NCI-H146 treated with DMSO at 0.1 percent for 48 hours (cell line): Measurements from ENCODE around the gene RESP18.

Experiments
- DNase-seq: peaks from one replicate; lab custom pipeline; 2025; ENCODE audit not compliant: unreplicated experiment; lab: John Stamatoyannopoulos, UW

Gene RESP18

GRCh38 chr2:219332542-219332941, at the start of gene RESP18:
Gene RESP18 (minus strand): TSS chr2:219332744.
- DNase-seq: no peak

- DNase-seq: no peak
These were observed 48.9 kb upstream of the RESP18 start for GRCh38 chr2:219381448-219381847.

- DNase-seq: no peak
These were observed 48.4 kb upstream of the RESP18 start for GRCh38 chr2:219380926-219381325.

- DNase-seq: no peak
These were observed 45.8 kb upstream of the RESP18 start for GRCh38 chr2:219378163-219378851.

DNA sequence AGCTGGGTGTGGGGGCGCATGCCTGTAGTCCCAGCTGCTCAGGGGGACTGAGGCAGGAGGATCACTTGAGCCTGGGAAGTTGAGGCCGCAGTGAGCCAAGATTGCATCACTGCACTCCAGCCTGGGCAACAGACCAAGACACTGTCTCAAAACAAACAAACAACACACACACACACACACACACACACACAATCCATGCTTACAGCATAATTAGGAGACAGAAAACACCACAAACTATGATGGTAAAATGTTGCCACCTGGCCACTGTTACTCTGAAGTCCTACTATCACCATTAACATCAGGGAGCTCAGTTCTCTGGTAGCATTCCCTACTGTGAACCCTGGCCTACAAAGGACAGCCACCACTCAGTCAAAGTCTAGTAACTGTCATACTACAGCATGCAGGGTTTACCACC, 36.9 kb upstream of the RESP18 start:
- no peak for DNase-seq

- no peak for DNase-seq
These were observed 36.2 kb upstream of the RESP18 start for GRCh38 chr2:219368690-219369191.

GRCh38 chr2:219362524-219363164, 30.1 kb upstream of the RESP18 start:
- no peak for DNase-seq

DNA sequence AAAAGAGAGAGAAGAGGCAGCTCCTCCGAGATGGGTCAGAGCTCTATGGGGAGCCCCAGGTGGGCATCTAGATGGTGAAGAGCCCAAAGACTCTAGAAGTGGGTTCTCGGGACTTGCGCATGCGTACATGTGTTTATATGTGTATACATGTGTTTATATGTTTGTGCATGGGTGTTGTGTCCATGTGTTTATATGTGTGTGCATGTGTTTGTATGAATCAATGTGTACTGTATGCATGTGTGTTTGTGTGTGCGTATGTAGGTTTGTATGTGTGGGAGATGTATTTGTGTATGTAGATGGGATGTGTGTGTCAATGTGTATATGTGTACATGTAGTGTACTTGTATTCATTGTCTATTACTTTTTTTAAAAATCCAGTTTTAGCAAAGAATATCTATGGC, 29.5 kb upstream of the RESP18 start:
- DNase-seq: no peak

- no peak for DNase-seq
These were observed 25.9 kb upstream of the RESP18 start for GRCh38 chr2:219358170-219359075.

DNA sequence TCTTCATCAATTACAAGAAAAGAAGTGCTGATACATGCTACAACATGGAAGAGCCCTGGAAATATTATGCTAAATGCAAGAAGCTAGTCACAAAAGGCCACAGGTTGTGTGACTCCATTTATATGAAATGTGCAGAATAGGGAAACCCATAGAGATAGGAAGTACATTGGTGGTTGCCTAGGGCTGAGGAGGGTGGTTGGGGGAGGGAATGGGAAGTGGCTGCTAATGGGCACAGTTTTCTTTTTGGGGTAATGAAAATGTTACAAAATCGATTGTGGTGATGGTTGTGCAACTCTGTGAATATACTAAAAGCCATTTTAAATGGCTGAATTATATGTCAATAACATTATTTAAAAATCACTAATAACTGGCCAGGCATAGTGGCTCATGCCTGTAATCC, 24.3 kb upstream of the RESP18 start:
- no peak for DNase-seq

- no peak for DNase-seq
These were observed 22.0 kb upstream of the RESP18 start for GRCh38 chr2:219354582-219354981.

DNA sequence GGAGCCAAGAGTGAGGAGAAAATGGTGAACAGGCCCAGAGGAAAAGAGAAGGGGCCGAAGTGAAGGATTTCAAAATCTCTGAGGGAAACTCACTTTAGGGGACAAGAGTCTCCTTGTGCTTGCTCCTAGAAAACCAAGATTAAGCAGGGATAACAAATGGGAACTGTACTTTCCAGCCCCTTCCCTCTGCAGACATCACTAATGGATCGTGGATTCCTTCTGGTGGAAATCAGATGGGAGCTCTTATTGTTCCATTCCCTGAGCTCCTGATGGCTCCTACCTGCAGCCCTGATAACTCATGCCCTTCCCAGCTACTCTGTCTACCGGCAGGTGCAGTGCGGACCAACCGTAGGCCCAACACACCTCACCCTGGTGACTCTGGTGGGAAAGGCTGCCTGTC, 20.6 kb upstream of the RESP18 start:
- no peak for DNase-seq

DNA sequence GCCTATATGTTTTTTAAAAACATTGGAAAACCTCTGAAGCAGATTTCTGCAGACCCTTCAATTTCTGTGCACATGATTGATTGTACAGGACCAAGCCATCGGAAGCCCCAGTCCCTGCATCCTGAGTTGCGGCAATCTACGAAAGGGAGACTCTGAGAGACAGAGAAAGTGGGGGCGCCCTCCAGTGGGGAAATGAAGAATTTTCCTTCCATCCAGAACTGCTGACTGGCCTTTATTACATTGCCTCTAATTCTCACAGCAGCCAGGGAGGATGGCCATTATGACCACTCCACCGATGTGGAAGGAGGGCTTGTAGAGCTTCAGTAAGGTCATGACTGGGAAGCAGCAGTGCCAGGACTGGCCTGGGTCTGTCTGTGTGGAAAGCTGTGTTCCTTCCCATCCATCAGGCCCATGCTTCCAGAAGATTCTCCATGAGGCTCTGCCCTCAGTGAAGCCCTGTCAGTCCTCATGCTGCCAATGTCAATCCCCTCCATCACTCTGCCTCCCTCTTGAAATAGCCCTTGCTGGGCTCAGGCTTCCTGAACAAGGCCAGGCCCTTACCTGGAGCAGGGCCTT, 20.0 kb upstream of the RESP18 start:
- peak; percentile 29 for DNase-seq

GRCh38 chr2:219350710-219351221, 18.2 kb upstream of the RESP18 start:
- DNase-seq: no peak

- DNase-seq: no peak
These were observed 17.7 kb upstream of the RESP18 start for GRCh38 chr2:219350215-219350614.

DNA sequence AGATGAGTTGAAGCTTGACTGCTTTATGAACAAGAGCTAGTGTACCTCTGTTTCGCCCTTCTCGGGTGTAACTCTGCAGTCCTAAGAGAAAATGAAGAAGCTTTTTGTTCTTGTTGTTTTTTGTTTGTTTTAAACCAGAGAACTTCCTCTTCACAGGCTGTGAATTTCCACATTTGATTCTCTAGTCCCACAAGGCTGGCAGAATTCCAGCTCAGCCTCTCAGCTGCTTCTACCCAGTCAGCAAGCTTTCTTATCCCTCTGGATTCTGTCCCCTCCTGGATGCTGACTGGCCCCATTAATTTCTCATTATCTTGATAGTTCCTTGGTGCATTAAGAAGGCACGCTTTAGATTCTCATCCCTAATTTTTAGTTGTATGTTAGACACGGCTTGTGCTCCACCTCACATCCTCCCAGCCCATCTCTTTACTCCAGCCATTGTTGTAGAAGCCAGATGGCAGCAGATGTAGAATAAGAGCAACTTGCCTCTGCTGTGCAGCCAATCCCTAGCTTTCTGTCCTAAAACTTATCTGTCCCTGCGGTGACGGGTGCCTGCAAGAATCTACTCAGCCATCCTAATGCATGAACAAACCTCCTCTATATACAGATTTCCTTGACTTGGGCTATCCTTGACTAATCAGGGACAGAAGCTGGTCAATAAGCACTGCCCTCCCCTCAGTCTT, 12.3 kb upstream of the RESP18 start:
- DNase-seq: no peak

DNA sequence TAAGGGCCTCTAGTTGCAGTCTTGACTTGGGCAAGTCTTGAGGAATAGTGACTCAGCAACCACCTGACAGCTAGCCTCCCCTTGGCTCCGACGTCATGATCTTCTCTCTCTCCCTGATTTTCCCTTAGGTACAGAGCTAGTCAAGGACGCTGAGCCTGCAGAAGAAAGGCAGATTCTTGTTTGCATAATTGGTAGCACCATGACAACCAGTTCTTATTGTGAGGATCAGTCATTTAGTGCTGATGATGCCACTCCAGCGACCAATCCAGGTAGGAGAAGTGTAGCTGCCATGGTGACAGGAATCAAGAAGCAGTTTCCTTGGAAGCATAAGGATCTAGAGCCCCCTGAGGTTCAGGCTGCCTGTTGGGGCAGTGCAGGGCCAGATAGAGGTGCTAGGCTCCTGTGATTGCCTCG, 2.8 kb upstream of the RESP18 start:
- peak; percentile 21 for DNase-seq

GRCh38 chr2:219334076-219334475, 1.5 kb upstream of the RESP18 start:
- DNase-seq: no peak

- no peak for DNase-seq
These were observed 857 bp downstream of the RESP18 start for GRCh38 chr2:219331560-219332213.

GRCh38 chr2:219327719-219328118, 4.8 kb downstream of the RESP18 start:
- peak; percentile 58 for DNase-seq
